ENCODE measurements around the gene JDP2.

JDP2 gene

GRCh38 chr14:75411214-75411540 lies 16.6 kb upstream of the JDP2 start:
- peak; percentile 99 for DNase-seq

- no peak for DNase-seq
These were observed 14.8 kb upstream of the JDP2 start for GRCh38 chr14:75413013-75413412.

GRCh38 chr14:75417674-75418073 lies 10.1 kb upstream of the JDP2 start:
- peak; percentile 59 for DNase-seq

GRCh38 chr14:75418850-75419768 lies 8.7 kb upstream of the JDP2 start:
- peak; percentile 75 for DNase-seq

- no peak for DNase-seq
These were observed 5.7 kb upstream of the JDP2 start for GRCh38 chr14:75422169-75422568.

- no peak for DNase-seq
These were observed 3.3 kb upstream of the JDP2 start for GRCh38 chr14:75424496-75424895.

GRCh38 chr14:75425446-75425845 lies 2.4 kb upstream of the JDP2 start:
- no peak for DNase-seq

GRCh38 chr14:75426332-75427125 lies 1.3 kb upstream of the JDP2 start:
- DNase-seq, result peak; percentile 45

- no peak for DNase-seq
These were observed 718 bp upstream of the JDP2 start for GRCh38 chr14:75427126-75427481.

- peak; percentile 30 for DNase-seq
These were observed 645 bp downstream of the JDP2 start for GRCh38 chr14:75428230-75429104.

- no peak for DNase-seq
These were observed 1.7 kb downstream of the JDP2 start for GRCh38 chr14:75429562-75429961.

GRCh38 chr14:75430116-75430515 lies 2.3 kb downstream of the JDP2 start:
- no peak for DNase-seq

- no peak for DNase-seq
These were observed 2.7 kb downstream of the JDP2 start for GRCh38 chr14:75430526-75430925.

GRCh38 chr14:75430976-75431375 lies 3.2 kb downstream of the JDP2 start:
- no peak for DNase-seq

- DNase-seq, result no peak
These were observed 4.0 kb downstream of the JDP2 start for GRCh38 chr14:75431827-75432226.

GRCh38 chr14:75432411-75432810 lies 4.6 kb downstream of the JDP2 start:
- DNase-seq, result no peak

- DNase-seq, result no peak
These were observed 5.8 kb downstream of the JDP2 start for GRCh38 chr14:75433631-75434071.

GRCh38 chr14:75434138-75434889 lies 6.5 kb downstream of the JDP2 start:
- no peak for DNase-seq

- no peak for DNase-seq
These were observed 7.0 kb downstream of the JDP2 start for GRCh38 chr14:75434890-75435248.

- DNase-seq, result no peak
These were observed 7.7 kb downstream of the JDP2 start for GRCh38 chr14:75435473-75435872.

GRCh38 chr14:75437201-75438143 lies 9.7 kb downstream of the JDP2 start:
- DNase-seq, result no peak
